ENCODE data around the gene IQGAP2.
"Not testable (repeated sequence)": the region's sequence is repeated elsewhere in the genome, so short reads cannot be mapped to it uniquely, and the experiment has no call there.

The IQGAP2 gene

GRCh38 chr5:76652809-76653414 is 249.8 kb downstream of the IQGAP2 start:
- no peak for DNase-seq (ENCODE audit: low read depth in 2 of 2)

- DNase-seq (ENCODE audit: low read depth in 2 of 2) = no peak
Measured at GRCh38 chr5:76657091-76657490, 254.0 kb downstream of the IQGAP2 start.

GRCh38 chr5:76657683-76658311 is 254.7 kb downstream of the IQGAP2 start:
- DNase-seq (ENCODE audit: low read depth in 2 of 2) = no peak

- DNase-seq (ENCODE audit: low read depth in 2 of 2) = no peak
Measured at GRCh38 chr5:76660360-76660759, 257.3 kb downstream of the IQGAP2 start.

- DNase-seq (ENCODE audit: low read depth in 2 of 2) = no peak
Measured at GRCh38 chr5:76662521-76662920, 259.4 kb downstream of the IQGAP2 start.

GRCh38 chr5:76663573-76663972 is 260.5 kb downstream of the IQGAP2 start:
- DNase-seq (ENCODE audit: low read depth in 2 of 2) = no peak

GRCh38 chr5:76664079-76664478 is 261.0 kb downstream of the IQGAP2 start:
- no peak for DNase-seq (ENCODE audit: low read depth in 2 of 2)

GRCh38 chr5:76667495-76667894 is 264.4 kb downstream of the IQGAP2 start:
- DNase-seq (ENCODE audit: low read depth in 2 of 2) = no peak

- no peak for DNase-seq (ENCODE audit: low read depth in 2 of 2)
Measured at GRCh38 chr5:76669245-76669644, 266.2 kb downstream of the IQGAP2 start.

- DNase-seq (ENCODE audit: low read depth in 2 of 2) = no peak
Measured at GRCh38 chr5:76670508-76670907, 267.4 kb downstream of the IQGAP2 start.

GRCh38 chr5:76672242-76672641 is 269.2 kb downstream of the IQGAP2 start:
- no peak for DNase-seq (ENCODE audit: low read depth in 2 of 2)

- DNase-seq (ENCODE audit: low read depth in 2 of 2) = no peak
Measured at GRCh38 chr5:76673125-76673524, 270.0 kb downstream of the IQGAP2 start.

- DNase-seq (ENCODE audit: low read depth in 2 of 2) = no peak
Measured at GRCh38 chr5:76674330-76675066, 271.4 kb downstream of the IQGAP2 start.

- DNase-seq (ENCODE audit: low read depth in 2 of 2) = no peak
Measured at GRCh38 chr5:76675364-76675763, 272.3 kb downstream of the IQGAP2 start.

GRCh38 chr5:76677849-76678472 is 274.9 kb downstream of the IQGAP2 start:
- DNase-seq (ENCODE audit: low read depth in 2 of 2) = no peak

- DNase-seq (ENCODE audit: low read depth in 2 of 2) = no peak
Measured at GRCh38 chr5:76679231-76679630, 276.1 kb downstream of the IQGAP2 start.

GRCh38 chr5:76680826-76681225 is 277.7 kb downstream of the IQGAP2 start:
- DNase-seq (ENCODE audit: low read depth in 2 of 2) = not testable (repeated sequence)

- DNase-seq (ENCODE audit: low read depth in 2 of 2) = no peak
Measured at GRCh38 chr5:76681287-76681686, 278.2 kb downstream of the IQGAP2 start.

GRCh38 chr5:76682387-76682786 is 279.3 kb downstream of the IQGAP2 start:
- no peak for DNase-seq (ENCODE audit: low read depth in 2 of 2)

GRCh38 chr5:76683816-76684731 is 281.0 kb downstream of the IQGAP2 start:
- no peak for DNase-seq (ENCODE audit: low read depth in 2 of 2)

GRCh38 chr5:76684756-76685519 is 281.9 kb downstream of the IQGAP2 start:
- no peak for DNase-seq (ENCODE audit: low read depth in 2 of 2)

All from stimulated activated CD4-positive, alpha-beta T cell treated with anti-CD3 and anti-CD28 coated beads, Interleukin-1b, Interleukin-23, amount 100 ng/mL, for 4 hours (primary cell).